Measurements from ENCODE around the gene ANP32D. TPM values are rescaled to one million over a fixed set of nuclear protein-coding genes. Genes with fewer than 3 reads are reported as not detected.
"Not testable (repeated sequence)": the region's sequence is repeated elsewhere in the genome, so short reads cannot be mapped to it uniquely, and the experiment has no call there.

ANP32D gene
- total and polyA plus RNA-seq, 9 of the 15 experiments (the other 6 are each of a cell fraction or from before 2014, with no cell fraction given): not detected

DNA sequence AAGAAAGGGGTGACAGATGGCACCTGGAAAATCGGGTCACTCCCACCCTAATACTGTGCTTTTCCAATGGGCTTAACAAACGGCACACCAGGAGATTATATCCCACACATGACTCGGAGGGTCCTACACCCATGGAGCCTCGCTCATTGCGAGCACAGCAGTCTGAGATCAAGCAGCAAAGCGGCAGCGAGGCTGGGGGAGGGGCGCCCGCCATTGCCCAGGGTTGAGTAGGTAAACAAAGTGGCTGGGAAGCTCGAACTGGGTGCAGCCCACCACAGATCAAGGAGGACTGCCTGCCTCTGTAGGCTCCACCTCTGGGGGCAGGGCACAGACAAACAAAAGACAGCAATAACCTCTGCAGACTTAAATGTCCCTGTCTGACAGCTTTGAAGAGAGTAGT lies 38.3 kb upstream of the ANP32D start:
- POLR2A ChIA-PET; H3K27me3 ChIP-seq (ENCODE audit: control insufficient read depth in 2 of 2, insufficient read depth in 2 of 2, low read length in 2 of 2); intact Hi-C loops (cut with micrococcal nuclease); H3K79me2 ChIP-seq (ENCODE audit: control insufficient read depth, insufficient read depth, low read length); H3K4me3 ChIP-seq; H3K4me1 ChIP-seq (replicated peaks in 1 of 2; ENCODE audit: control insufficient read depth in 2 of 2, insufficient read depth in 2 of 2, low read length in 2 of 2); H3K36me3 ChIP-seq (ENCODE audit: control insufficient read depth, insufficient read depth, low read length); H2AFZ ChIP-seq (ENCODE audit: low read depth, low read length); H3K27ac ChIP-seq (ENCODE audit: extremely low read depth, low read depth, low read length); FAIRE-seq; DNase-seq (ENCODE audit: extremely low read depth in 1 of 4, low spot score in 3 of 4); H3K9me3 ChIP-seq (replicated peaks; ENCODE audit: control insufficient read depth, insufficient read depth, low read depth, low read length); H4K20me1 ChIP-seq (replicated peaks; ENCODE audit: control insufficient read depth, insufficient read depth, low read length); in situ Hi-C loops (cut with MboI); H3K4me2 ChIP-seq (ENCODE audit: insufficient read depth, low read length); H3K9me1 ChIP-seq (ENCODE audit: control insufficient read depth, insufficient read depth, low read length); CTCF ChIA-PET (ENCODE audit: low intra/inter-chr PET ratio); BruUV-seq (replicated peaks); ATAC-seq; H3K9ac ChIP-seq (ENCODE audit: insufficient read depth in 1 of 2, low read depth in 2 of 2, low read length in 2 of 2): not testable (repeated sequence)
- 5% methylated on average over 10 of the region's 10 CpGs for whole genome bisulfite sequencing (ENCODE audit: insufficient coverage, low coverage, missing lambda C conversion rate)

DNA sequence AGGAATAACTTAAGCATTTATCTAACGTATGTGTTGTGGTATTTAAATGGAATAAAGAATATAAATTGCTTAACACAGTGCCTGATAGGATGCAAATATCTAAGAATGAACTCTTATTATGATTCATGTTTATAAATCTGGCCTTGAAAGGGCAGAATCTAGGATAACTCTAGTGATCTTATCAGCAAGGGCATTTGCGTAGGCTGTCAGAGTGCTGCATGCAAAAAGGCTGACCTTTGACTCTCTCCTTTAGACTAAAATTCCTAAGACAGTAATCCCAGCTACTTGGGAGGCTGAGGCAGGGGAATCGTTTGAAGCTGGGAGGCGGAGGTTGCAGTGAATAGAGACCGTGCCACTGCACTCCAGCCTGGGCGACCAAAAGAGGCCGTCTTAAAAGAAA lies 31.3 kb upstream of the ANP32D start:
- ATAC-seq: no peak
- no peak for TF ChIP-seq JUND (IDR thresholded peaks at IDR 0.05; ENCODE audit: borderline replicate concordance, low read depth, low read length)
- no peak for TF ChIP-seq JUND (tag; IDR thresholded peaks at IDR 0.05; ENCODE audit: borderline replicate concordance, low read depth, low read length)
- TF ChIP-seq, protein P1, sequence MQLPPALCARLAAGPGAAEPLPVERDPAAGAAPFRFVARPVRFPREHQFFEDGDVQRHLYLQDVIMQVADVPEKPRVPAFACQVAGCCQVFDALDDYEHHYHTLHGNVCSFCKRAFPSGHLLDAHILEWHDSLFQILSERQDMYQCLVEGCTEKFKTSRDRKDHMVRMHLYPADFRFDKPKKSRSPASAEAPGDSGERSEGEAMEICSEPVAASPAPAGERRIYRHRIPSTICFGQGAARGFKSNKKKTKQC (CRISPR knock-in tag; IDR thresholded peaks at IDR 0.05): no peak
- no peak for TF ChIP-seq PCBP1 (IDR thresholded peaks at IDR 0.05; ENCODE audit: low read depth, low read length, poor library complexity, severe bottlenecking)
- TF ChIP-seq ZNF507 (tag; conservative IDR thresholded peaks at IDR 0.05): no peak
- TF ChIP-seq MXI1 (IDR thresholded peaks at IDR 0.05; ENCODE audit: low read depth, low read length): no peak
- TF ChIP-seq TEAD1 (CRISPR knock-in tag; IDR thresholded peaks at IDR 0.05): no peak
- no peak for TF ChIP-seq MTA1 (IDR thresholded peaks at IDR 0.05; ENCODE audit: borderline replicate concordance)
- TF ChIP-seq ZNF408 (CRISPR knock-in tag; IDR thresholded peaks at IDR 0.05; ENCODE audit: low read depth): no peak
- TF ChIP-seq ETV6 (IDR thresholded peaks at IDR 0.05; ENCODE audit: borderline replicate concordance in 1 of 2, low read depth in 2 of 2, low read length in 1 of 2): no peak
- TF ChIP-seq ETV6 (CRISPR knock-in tag; IDR thresholded peaks at IDR 0.05; ENCODE audit: borderline replicate concordance): no peak
- TF ChIP-seq HMGN3 (IDR thresholded peaks at IDR 0.05; ENCODE audit: borderline replicate concordance, extremely low read depth, insufficient read length, low read depth, low read length): no peak
- no peak for TF ChIP-seq FOXK2 (conservative IDR thresholded peaks at IDR 0.05 in 1 of 2, IDR thresholded peaks at IDR 0.05 in 1 of 2; ENCODE audit: low read depth in 2 of 2)
- TF ChIP-seq CC2D1A (IDR thresholded peaks at IDR 0.05): no peak
- no peak for TF ChIP-seq ZNF707 (CRISPR knock-in tag; conservative IDR thresholded peaks at IDR 0.05)
- TF ChIP-seq TEAD4 (IDR thresholded peaks at IDR 0.05; ENCODE audit: low read length): no peak
- TF ChIP-seq TEAD4 (CRISPR knock-in tag; IDR thresholded peaks at IDR 0.05; ENCODE audit: borderline replicate concordance): no peak
- no peak for TF ChIP-seq BCL6 (CRISPR knock-in tag; IDR thresholded peaks at IDR 0.05)
- no peak for TF ChIP-seq PHF21A (IDR thresholded peaks at IDR 0.05; ENCODE audit: borderline replicate concordance, low read depth)

More for the DNA sequence above, 31.3 kb upstream of the ANP32D start:
- no peak overlapping the region for H2AFZ ChIP-seq (ENCODE audit: low read depth, low read length)
- DNase-seq (ENCODE audit: extremely low read depth in 1 of 4, low spot score in 3 of 4) (no peak), FAIRE-seq (no peak)
- no peaks in the 10 kb centered on the region for H3K4me1 ChIP-seq (replicated peaks in 1 of 2; ENCODE audit: control insufficient read depth in 2 of 2, insufficient read depth in 2 of 2, low read length in 2 of 2)
- H3K4me3 ChIP-seq: no peak overlapping the region
- no peaks in the 10 kb centered on the region for H3K9me3 ChIP-seq (replicated peaks; ENCODE audit: control insufficient read depth, insufficient read depth, low read depth, low read length)
- BruUV-seq (replicated peaks): no TSS peak
- H3K27me3 ChIP-seq (ENCODE audit: control insufficient read depth in 2 of 2, insufficient read depth in 2 of 2, low read length in 2 of 2): peaks cover 3 to 9% of the 10 kb centered on the region in 2 experiments; a peak in 1 of 5 replicates
- H4K20me1 ChIP-seq (replicated peaks; ENCODE audit: control insufficient read depth, insufficient read depth, low read length): no peaks in the 10 kb centered on the region
- no peaks in the 10 kb centered on the region for H3K36me3 ChIP-seq (ENCODE audit: control insufficient read depth, insufficient read depth, low read length)
- WGBS (ENCODE audit: insufficient coverage, low coverage, missing lambda C conversion rate): 2% methylated on average over 7 of the region's 7 CpGs
- H3K27ac ChIP-seq (ENCODE audit: extremely low read depth, low read depth, low read length): no peak overlapping the region
- H3K4me2 ChIP-seq (ENCODE audit: insufficient read depth, low read length): no peak overlapping the region
- POLR2A ChIA-PET: interaction anchor here (0.7 kb wide), 1 partner anchor 628 kb away, joined by 3 read pairs; no protein-coding TSS in a partner anchor
- H3K9me1 ChIP-seq (ENCODE audit: control insufficient read depth, insufficient read depth, low read length): no peaks in the 10 kb centered on the region
- in situ Hi-C loops (cut with MboI) (no loop called here), intact Hi-C loops (cut with micrococcal nuclease) (no loop called here)
- CTCF ChIA-PET (ENCODE audit: low intra/inter-chr PET ratio): no interaction called here
- H3K9ac ChIP-seq (ENCODE audit: insufficient read depth in 1 of 2, low read depth in 2 of 2, low read length in 2 of 2): no peak overlapping the region
- no peaks in the 10 kb centered on the region for H3K79me2 ChIP-seq (ENCODE audit: control insufficient read depth, insufficient read depth, low read length)
